Vagina (tissue), 2 donors: Measurements from ENCODE around the gene CCL13. TPM values are rescaled to one million over a fixed set of nuclear protein-coding genes. Genes with fewer than 3 reads are reported as not detected.

Experiments
- DNase-seq, 2 donors: peaks; one replicate each; pipeline ENCODE4 v3.0.0-alpha.2; 2017; ENCODE audit errors: extremely low spot score in 2 of 2
- H3K27ac ChIP-seq: fragments of 200-600 bp; sonication (generic); one replicate; pipeline ENCODE4 v1.5.1; 2019
- H3K27me3 ChIP-seq: fragments of 200-600 bp; sonication (generic); one replicate; pipeline ENCODE4 v1.5.1; 2019
- H3K36me3 ChIP-seq, 2 donors: fragments of 200-600 bp; sonication (generic); one replicate each; pipeline ENCODE4 v1.5.1; 2017 to 2019
- H3K4me1 ChIP-seq: fragments of 200-600 bp; sonication (generic); one replicate; pipeline ENCODE4 v1.5.1; 2019
- H3K4me3 ChIP-seq, 2 donors: fragments of 200-600 bp; sonication (generic); 1 replicate in 1 of 2; 2 replicates in 1 of 2; pipeline ENCODE4 v1.5.1; 2016 to 2019
- H3K9me3 ChIP-seq: fragments of 200-600 bp; sonication (generic); one replicate; pipeline ENCODE4 v1.5.1; 2019
- CTCF ChIP-seq, 3 experiments: fragments of 450-650 bp in 2 of 3; fragments of 200-600 bp in 1 of 3; sonication (generic) in 1 of 3; IDR thresholded peaks; one replicate each; pipeline ENCODE4 v1.5.1; 2017 to 2019; ENCODE audit warnings: antibody characterized with exemption in 3 of 3, mild to moderate bottlenecking in 2 of 3, moderate library complexity in 2 of 3
- POLR2A ChIP-seq, 2 donors: fragments of 450-650 bp; IDR thresholded peaks; one replicate each; pipeline ENCODE4 v1.6.1; 2017; ENCODE audit warnings: antibody characterized with exemption in 2 of 2, mild to moderate bottlenecking in 2 of 2, moderate library complexity in 2 of 2
- POLR2AphosphoS5 ChIP-seq, 2 donors: sonication (generic); formaldehyde crosslinking; IDR thresholded peaks; one replicate each; pipeline ENCODE4 v1.9.0; 2017; ENCODE audit warnings: antibody characterized with exemption in 2 of 2, mild to moderate bottlenecking in 2 of 2, low read depth in 1 of 2; ENCODE audit not compliant: insufficient read depth in 1 of 2
- intact Hi-C: fragments of 100-400 bp; cut with DNase I; formaldehyde crosslinking; loops from one replicate; pipeline ENCODE4 v1.15.1; 2023
- total RNA-seq: library from RNA; depleted of rRNA; stranded (reverse); fragments of >200 nt; gene quantifications from one replicate; pipeline ENCODE4 v1.2.3, GENCODE V29; 2016

Gene CCL13
- total RNA-seq, 1 donor from 2014 or later, result 2.2 TPM

DNA sequence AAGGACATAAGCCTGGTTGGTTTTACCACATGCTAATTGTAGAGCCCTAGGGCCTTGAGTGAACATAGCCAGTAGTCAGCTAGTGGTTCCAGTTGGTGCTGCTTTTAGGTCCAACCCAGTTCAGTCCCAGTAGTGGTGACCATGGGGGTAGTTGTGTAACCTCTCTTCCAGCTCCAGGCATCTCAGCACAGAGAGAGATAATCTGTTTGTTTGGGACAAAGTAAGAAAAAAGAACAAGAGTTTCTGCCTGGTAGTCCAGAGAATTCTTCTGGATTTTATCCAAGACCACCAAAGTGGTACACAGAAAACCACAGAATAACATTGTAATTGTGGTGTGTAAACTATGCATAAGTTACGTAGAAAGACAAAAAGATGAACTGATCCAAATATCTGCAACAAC lies 5.2 kb upstream of the CCL13 start:
- Histone ChIP-seq H3K27me3 (no peaks in the 10 kb centered on the region), H3K9me3 (no peaks in the 10 kb centered on the region), H3K27ac (no peak overlapping the region), H3K4me1 (no peaks in the 10 kb centered on the region), H3K4me3 (no peak overlapping the region), H3K36me3 (no peaks in the 10 kb centered on the region)
- no peak for DNase-seq
- intact Hi-C loops, result no loop called here
- TF ChIP-seq POLR2AphosphoS5 (IDR thresholded peaks at IDR 0.05; ENCODE audit: insufficient read depth in 1 of 2, low read depth in 1 of 2), result no peak
- TF ChIP-seq CTCF (IDR thresholded peaks at IDR 0.05), result no peak
- no peak for TF ChIP-seq POLR2A (IDR thresholded peaks at IDR 0.05)

DNA sequence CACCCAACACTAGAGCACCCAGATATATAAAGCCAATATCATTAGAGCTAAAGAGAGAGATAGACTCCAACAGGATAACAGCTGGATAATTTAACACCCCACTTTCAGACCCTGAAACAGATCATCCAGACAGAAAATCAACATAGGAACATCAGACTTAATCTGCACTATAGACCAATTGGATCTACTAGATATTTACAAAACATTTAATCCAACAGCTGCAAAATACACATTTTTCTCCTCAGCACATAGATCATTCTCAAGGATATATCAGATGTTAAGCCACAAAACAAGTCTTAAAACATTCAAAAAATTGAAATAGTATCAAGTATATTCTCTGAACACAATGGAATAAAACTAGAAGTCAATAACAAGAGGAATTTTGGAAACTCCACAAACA lies 4.1 kb upstream of the CCL13 start:
- intact Hi-C loops, result no loop called here
- TF ChIP-seq CTCF (IDR thresholded peaks at IDR 0.05) (no peak), POLR2AphosphoS5 (IDR thresholded peaks at IDR 0.05; ENCODE audit: insufficient read depth in 1 of 2, low read depth in 1 of 2) (no peak), POLR2A (IDR thresholded peaks at IDR 0.05) (no peak)
- no peaks in the 10 kb centered on the region for H3K36me3 ChIP-seq
- H3K4me3 ChIP-seq, result no peak overlapping the region
- no peaks in the 10 kb centered on the region for H3K27me3 ChIP-seq
- H3K27ac ChIP-seq, result no peak overlapping the region
- H3K4me1 ChIP-seq, result no peaks in the 10 kb centered on the region
- no peak for DNase-seq
- H3K9me3 ChIP-seq, result no peaks in the 10 kb centered on the region

- H3K27ac ChIP-seq, result no peak overlapping the region
- H3K4me3 ChIP-seq, result no peak overlapping the region
- intact Hi-C loops, result no loop called here
- no peaks in the 10 kb centered on the region for H3K4me1 ChIP-seq
- no peaks in the 10 kb centered on the region for H3K36me3 ChIP-seq
- H3K27me3 ChIP-seq, result no peaks in the 10 kb centered on the region
- TF ChIP-seq POLR2A (IDR thresholded peaks at IDR 0.05) (no peak), POLR2AphosphoS5 (IDR thresholded peaks at IDR 0.05; ENCODE audit: insufficient read depth in 1 of 2, low read depth in 1 of 2) (no peak), CTCF (IDR thresholded peaks at IDR 0.05) (no peak)
- H3K9me3 ChIP-seq, result no peaks in the 10 kb centered on the region
- no peak for DNase-seq
These were observed 1.6 kb upstream of the CCL13 start for GRCh38 chr17:34354637-34355036.

DNA sequence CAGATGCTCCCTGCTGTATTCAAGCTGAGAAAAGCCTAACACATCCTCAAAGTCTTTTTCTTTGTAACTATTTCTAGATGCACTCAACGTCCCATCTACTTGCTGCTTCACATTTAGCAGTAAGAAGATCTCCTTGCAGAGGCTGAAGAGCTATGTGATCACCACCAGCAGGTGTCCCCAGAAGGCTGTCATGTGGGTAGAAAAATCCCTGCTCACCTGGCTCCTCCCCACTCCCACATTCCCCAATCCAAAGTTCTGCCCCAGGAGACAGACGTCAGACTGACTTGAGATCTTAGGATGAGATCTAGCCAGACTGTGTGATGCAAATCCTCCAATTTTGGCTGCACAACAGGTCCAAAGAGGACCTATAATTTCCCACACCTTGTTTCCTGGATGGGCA lies 1.1 kb downstream of the CCL13 start:
- Histone ChIP-seq H3K4me1 (no peaks in the 10 kb centered on the region), H3K36me3 (no peaks in the 10 kb centered on the region), H3K4me3 (no peak overlapping the region), H3K9me3 (no peaks in the 10 kb centered on the region), H3K27me3 (no peaks in the 10 kb centered on the region), H3K27ac (no peak overlapping the region)
- DNase-seq, result no peak
- TF ChIP-seq CTCF (IDR thresholded peaks at IDR 0.05) (no peak), POLR2AphosphoS5 (IDR thresholded peaks at IDR 0.05; ENCODE audit: insufficient read depth in 1 of 2, low read depth in 1 of 2) (no peak), POLR2A (IDR thresholded peaks at IDR 0.05) (no peak)
- intact Hi-C loops, result no loop called here

- intact Hi-C loops, result no loop called here
- no peak for DNase-seq
- Histone ChIP-seq H3K4me3 (no peak overlapping the region), H3K27ac (no peak overlapping the region), H3K36me3 (no peaks in the 10 kb centered on the region), H3K9me3 (no peaks in the 10 kb centered on the region), H3K4me1 (no peaks in the 10 kb centered on the region), H3K27me3 (no peaks in the 10 kb centered on the region)
- no peak for TF ChIP-seq POLR2A (IDR thresholded peaks at IDR 0.05)
- no peak for TF ChIP-seq POLR2AphosphoS5 (IDR thresholded peaks at IDR 0.05; ENCODE audit: insufficient read depth in 1 of 2, low read depth in 1 of 2)
- no peak for TF ChIP-seq CTCF (IDR thresholded peaks at IDR 0.05)
These were observed 2.4 kb downstream of the CCL13 start for GRCh38 chr17:34358631-34359030.
